K562 (cell line): ENCODE data around the gene MEDAG. TPM values are rescaled to one million over a fixed set of nuclear protein-coding genes. Genes with fewer than 3 reads are reported as not detected.

Experiments used
- ATAC-seq: fragments of 200-7000 bp; cut with Tn5 transposase; 3 replicates; pipeline ENCODE4 v1.9.1; 2020; ENCODE audit warnings: moderate library complexity
- BruUV-seq: library from RNA; stranded (reverse); fragments of 400-500 nt; replicated peaks from 2 replicates; lab custom pipeline; 2021; lab: Mats Ljungman, UMichigan
- CTCF ChIA-PET: fragments of 300-600 bp; formaldehyde crosslinking; extraction: SDS; loops from one replicate; lab custom pipeline; 2021; ENCODE audit warnings: low intra/inter-chr PET ratio; lab: Yijun Ruan, JAX
- POLR2A ChIA-PET: fragments of 300-600, 350-650 bp; sonication (Branson Sonifier 250); formaldehyde crosslinking; extraction: SDS; loops from one replicate; lab custom pipeline; 2021; ENCODE audit warnings: antibody characterized with exemption, inconsistent platforms; lab: Yijun Ruan, JAX
- DNase-seq, 4 experiments: peaks; one replicate each; pipeline versions ENCODE4 v3.0.0 to v3.0.0-alpha.2; 2011 to 2018; ENCODE audit warnings: low spot score in 3 of 4, mixed read lengths in 3 of 4; ENCODE audit errors: extremely low read depth in 1 of 4
- FAIRE-seq: peaks from 2 replicates; lab custom pipeline; 2011; peaks lifted over from hg19 to GRCh38; lab: Jason Lieb, UNC
- H2AFZ ChIP-seq: 2 replicates; pipeline ENCODE4 v1.6.0; 2011; ENCODE audit warnings: low read depth, low read length, control low read depth, inconsistent platforms
- H3K27ac ChIP-seq: fragments of 200-600 bp; 3 replicates; pipeline ENCODE4 v1.8.0; 2011; ENCODE audit warnings: low read depth, mild to moderate bottlenecking, control low read depth, inconsistent platforms, low read length, moderate library complexity, mixed read lengths; ENCODE audit errors: extremely low read depth
- H3K27me3 ChIP-seq, 2 experiments: fragments of 300-600 bp in 1 of 2; 2 replicates in 1 of 2; 3 replicates in 1 of 2; pipeline versions ENCODE4 v1.6.0 to v1.8.0; 2011; ENCODE audit warnings: inconsistent platforms in 2 of 2, low read length in 2 of 2, mild to moderate bottlenecking in 1 of 2, mixed read lengths in 1 of 2, moderate library complexity in 1 of 2; ENCODE audit not compliant: control insufficient read depth in 2 of 2, insufficient read depth in 2 of 2
- H3K36me3 ChIP-seq: fragments of 300-600 bp; 3 replicates; pipeline ENCODE4 v1.8.0; 2011; ENCODE audit warnings: mild to moderate bottlenecking, low read length, inconsistent platforms; ENCODE audit not compliant: control insufficient read depth, insufficient read depth
- H3K4me1 ChIP-seq, 2 experiments: fragments of 200-600 bp in 1 of 2; replicated peaks in 1 of 2; 2 replicates in 1 of 2; 3 replicates in 1 of 2; pipeline versions ENCODE4 v1.5.1 to v1.8.0; 2011; ENCODE audit warnings: inconsistent platforms in 2 of 2, low read length in 2 of 2, mild to moderate bottlenecking in 1 of 2, mixed read lengths in 1 of 2, moderate library complexity in 1 of 2; ENCODE audit not compliant: control insufficient read depth in 2 of 2, insufficient read depth in 2 of 2
- H3K4me2 ChIP-seq: 2 replicates; pipeline ENCODE4 v1.6.1; 2011; ENCODE audit warnings: low read length, control low read depth, inconsistent platforms, mixed read lengths; ENCODE audit not compliant: insufficient read depth
- H3K4me3 ChIP-seq: fragments of 200-600 bp; sonication (generic), shearing (Covaris generic); 2 replicates; pipeline ENCODE4 v1.5.1; 2016; ENCODE audit warnings: control low read depth, inconsistent platforms
- H3K79me2 ChIP-seq: fragments of 200-600 bp; 3 replicates; pipeline ENCODE4 v1.8.0; 2011; ENCODE audit warnings: low read length, inconsistent platforms; ENCODE audit not compliant: control insufficient read depth, insufficient read depth
- H3K9ac ChIP-seq, 2 experiments: 2 replicates each; pipeline versions ENCODE4 v1.6.0 to v1.6.1; 2011; ENCODE audit warnings: low read depth in 2 of 2, low read length in 2 of 2, control low read depth in 1 of 2, inconsistent platforms in 1 of 2, mild to moderate bottlenecking in 1 of 2, mixed read lengths in 1 of 2; ENCODE audit not compliant: insufficient read depth in 1 of 2
- H3K9me1 ChIP-seq: one replicate; pipeline ENCODE4 v1.6.0; 2011; ENCODE audit warnings: inconsistent platforms, mild to moderate bottlenecking, low read length, moderate library complexity; ENCODE audit not compliant: control insufficient read depth, insufficient read depth
- H3K9me3 ChIP-seq: replicated peaks from 2 replicates; pipeline ENCODE4 v1.5.1; 2011; ENCODE audit warnings: low read depth, low read length, inconsistent platforms; ENCODE audit not compliant: control insufficient read depth, insufficient read depth
- H4K20me1 ChIP-seq: replicated peaks from 2 replicates; pipeline ENCODE4 v1.6.1; 2011; ENCODE audit warnings: low read length, inconsistent platforms, mixed read lengths; ENCODE audit not compliant: control insufficient read depth, insufficient read depth
- BCOR ChIP-seq: fragments of 450-650 bp; IDR thresholded peaks from 2 replicates; pipeline ENCODE4 v1.6.1; 2016
- CBFA2T2 ChIP-seq: fragments of 450-650 bp; conservative IDR thresholded peaks from 2 replicates; pipeline ENCODE4 v1.6.1; 2017; ENCODE audit warnings: mild to moderate bottlenecking
- CCAR2 ChIP-seq: fragments of 200-400 bp; formaldehyde crosslinking; IDR thresholded peaks from 2 replicates; pipeline ENCODE4 v1.6.1; 2017; ENCODE audit warnings: mild to moderate bottlenecking, low read depth, low read length
- CREM ChIP-seq: IDR thresholded peaks from 2 replicates; pipeline ENCODE4 v1.6.1; 2014; ENCODE audit warnings: antibody characterized with exemption, low read depth
- KAT2B ChIP-seq: IDR thresholded peaks from one replicate; pipeline ENCODE4 v1.6.1; 2012; ENCODE audit warnings: low read depth, mild to moderate bottlenecking, control low read depth, inconsistent platforms, low read length, moderate library complexity
- PHB2 ChIP-seq: fragments of 450-650 bp; IDR thresholded peaks from 2 replicates; pipeline ENCODE4 v1.6.1; 2017; ENCODE audit warnings: low read depth
- POU5F1 ChIP-seq: fragments of 150-350 bp; IDR thresholded peaks from 2 replicates; pipeline ENCODE4 v1.6.1; 2014; ENCODE audit warnings: borderline replicate concordance, low read length, low read depth, mild to moderate bottlenecking; ENCODE audit not compliant: partially characterized antibody
- PPARD ChIP-seq: fragments of 250-450 bp; sonication (Bioruptor Pico); IDR thresholded peaks from 2 replicates; pipeline ENCODE4 v1.8.0; 2022; ENCODE audit warnings: inconsistent platforms, mild to moderate bottlenecking, moderate library complexity
- SREBF1 ChIP-seq: fragments of 150-350 bp; IDR thresholded peaks from 2 replicates; pipeline ENCODE4 v1.6.1; 2014; ENCODE audit warnings: antibody characterized with exemption, low read depth, low read length, borderline replicate concordance
- THRAP3 ChIP-seq: fragments of 450-650 bp; IDR thresholded peaks from 2 replicates; pipeline ENCODE4 v1.6.1; 2016; ENCODE audit warnings: mild to moderate bottlenecking, inconsistent platforms, borderline replicate concordance
- ZBTB12 ChIP-seq: fragments of 250-450 bp; sonication (Bioruptor Pico); IDR thresholded peaks from 2 replicates; pipeline ENCODE4 v1.4.0; 2020
- ZNF347 ChIP-seq: fragments of 450-650 bp; formaldehyde crosslinking; IDR thresholded peaks from 2 replicates; pipeline ENCODE4 v1.4.0; 2020; ENCODE audit warnings: low read depth, mild to moderate bottlenecking, moderate library complexity
- WGBS: fragments of 100-300 bp; shearing (Covaris generic); methylation state at CpG from one replicate; pipeline ENCODE4 v1.1.6; 2016; ENCODE audit warnings: low coverage, mixed read lengths; ENCODE audit not compliant: insufficient coverage; ENCODE audit errors: missing lambda C conversion rate; 5-methylcytosine and 5-hydroxymethylcytosine counted together
- in situ Hi-C: fragments of 300-500 bp; cut with MboI; formaldehyde crosslinking; loops from 4 replicates; pipeline ENCODE4 v1.15.0; 2018; ENCODE audit warnings: inconsistent platforms, mixed read lengths
- intact Hi-C: fragments of 100-400 bp; cut with micrococcal nuclease; formaldehyde crosslinking; loops from 2 replicates; pipeline ENCODE4 v1.14.2; 2022
- polyA plus RNA-seq, 8 experiments: library from polyadenylated mRNA; depleted of rRNA in 4 of 8; stranded (reverse) in 5 of 8; unstranded in 3 of 8; fragments of >200 nt; fragmentation: Nextera tagmentation in 2 of 8; fragmentation: Illumina TruSeq in 1 of 8; extraction: Ambion mirVana in 2 of 8; extraction: Trizol in 1 of 8; gene quantifications; 2 replicates each; pipeline versions ENCODE4 v1.2.1 to v1.2.3, GENCODE V29; 2011 to 2014; ENCODE audit warnings: inconsistent platforms in 1 of 8, missing spikeins in 1 of 8
- total RNA-seq, 7 experiments: library from RNA; depleted of rRNA in 6 of 7; stranded (reverse); fragments of >200 nt in 6 of 7; fragmentation: Illumina TruSeq in 2 of 7; extraction: Trizol in 2 of 7; gene quantifications; 2 replicates each; pipeline versions ENCODE4 v1.2.1 to v1.2.3, GENCODE V29; 2011 to 2021; ENCODE audit warnings: low replicate concordance in 1 of 7
- TF ChIP-seq, protein P1 (sequence below), 2 experiments: fragments of 450-650 bp in 1 of 2; sonication (generic) in 1 of 2; formaldehyde crosslinking; conservative IDR thresholded peaks; 2 replicates each; pipeline versions ENCODE4 v1.4.0 to v1.8.1; 2020 to 2022; ENCODE audit warnings: mild to moderate bottlenecking in 1 of 2, missing genetic modification reagents in 1 of 2

MEDAG gene
- total and polyA plus RNA-seq, 9 of the 15 experiments (the other 6 are each of a cell fraction or from before 2014, with no cell fraction given): not detected

GRCh38 chr13:30925429-30925828 lies 19.4 kb downstream of the MEDAG start:
- in situ Hi-C loops: no loop called here
- no peak overlapping the region for H3K9ac ChIP-seq
- H3K9me1 ChIP-seq: no peaks in the 10 kb centered on the region
- H3K27me3 ChIP-seq: peaks cover 0 to 5% of the 10 kb centered on the region in 2 experiments; a peak in 1 of 5 replicates
- no TSS peak for BruUV-seq
- no peak for DNase-seq
- H3K4me2 ChIP-seq: no peak overlapping the region
- H3K27ac ChIP-seq: no peak overlapping the region
- H3K36me3 ChIP-seq: no peaks in the 10 kb centered on the region
- no peaks in the 10 kb centered on the region for H4K20me1 ChIP-seq
- ChIA-PET CTCF (no interaction called here), POLR2A (no interaction called here)
- no peak for ATAC-seq
- H3K9me3 ChIP-seq: no peaks in the 10 kb centered on the region
- no peak for TF ChIP-seq PPARD (CRISPR knock-in tag)
- TF ChIP-seq CREM: no peak
- TF ChIP-seq KAT2B: no peak
- no peak for TF ChIP-seq POU5F1
- H3K4me3 ChIP-seq: no peak overlapping the region
- H3K4me1 ChIP-seq: no peaks in the 10 kb centered on the region
- 0% methylated on average over 1 of the region's 1 CpG for WGBS
- intact Hi-C loops: no loop called here
- H2AFZ ChIP-seq: no peak overlapping the region
- H3K79me2 ChIP-seq: no peaks in the 10 kb centered on the region
- FAIRE-seq: no peak

DNA sequence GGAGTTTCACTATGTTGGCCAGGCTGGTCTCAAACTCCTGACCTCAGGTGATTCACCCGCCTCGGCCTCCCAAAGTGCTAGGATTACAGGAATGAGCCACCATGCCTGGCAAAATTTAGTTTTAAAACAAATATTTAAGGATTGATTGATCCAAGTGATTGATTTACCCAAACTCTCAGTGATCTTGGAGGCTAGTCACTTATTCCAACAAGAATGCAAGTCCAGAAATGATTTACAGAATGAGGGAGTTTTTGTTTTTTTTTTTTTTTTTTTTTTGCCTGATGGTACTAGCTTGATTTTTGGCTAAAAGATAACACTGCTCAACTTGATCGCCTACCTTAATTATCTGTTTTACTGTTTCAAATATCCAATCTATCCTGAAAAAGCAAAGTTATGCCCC lies 20.7 kb downstream of the MEDAG start:
- H3K9ac ChIP-seq: no peak overlapping the region
- in situ Hi-C loops: no loop called here
- peaks cover 0 to 5% of the 10 kb centered on the region in 2 experiments; a peak in 1 of 5 replicates for H3K27me3 ChIP-seq
- no peak overlapping the region for H3K4me3 ChIP-seq
- FAIRE-seq (no peak), ATAC-seq (no peak), DNase-seq (no peak)
- no peaks in the 10 kb centered on the region for H4K20me1 ChIP-seq
- no peaks in the 10 kb centered on the region for H3K4me1 ChIP-seq
- ChIA-PET CTCF (no interaction called here), POLR2A (no interaction called here)
- H3K9me3 ChIP-seq: no peaks in the 10 kb centered on the region
- H3K79me2 ChIP-seq: no peaks in the 10 kb centered on the region
- intact Hi-C loops: no loop called here
- no peaks in the 10 kb centered on the region for H3K36me3 ChIP-seq
- H3K9me1 ChIP-seq: no peaks in the 10 kb centered on the region
- H3K27ac ChIP-seq: no peak overlapping the region
- BruUV-seq: no TSS peak
- 0% methylated on average over 1 of the region's 3 CpGs for WGBS
- no peak overlapping the region for H3K4me2 ChIP-seq
- no peak overlapping the region for H2AFZ ChIP-seq
- TF ChIP-seq, protein P1, sequence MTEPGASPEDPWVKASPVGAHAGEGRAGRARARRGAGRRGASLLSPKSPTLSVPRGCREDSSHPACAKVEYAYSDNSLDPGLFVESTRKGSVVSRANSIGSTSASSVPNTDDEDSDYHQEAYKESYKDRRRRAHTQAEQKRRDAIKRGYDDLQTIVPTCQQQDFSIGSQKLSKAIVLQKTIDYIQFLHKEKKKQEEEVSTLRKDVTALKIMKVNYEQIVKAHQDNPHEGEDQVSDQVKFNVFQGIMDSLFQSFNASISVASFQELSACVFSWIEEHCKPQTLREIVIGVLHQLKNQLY (CRISPR knock-in tag; conservative IDR thresholded peaks at IDR 0.05): no peak
- TF ChIP-seq ZNF347: no peak
- TF ChIP-seq THRAP3: no peak
- no peak for TF ChIP-seq BCOR
- TF ChIP-seq CBFA2T2: no peak
- no peak for TF ChIP-seq SREBF1
- no peak for TF ChIP-seq ZBTB12
- no peak for TF ChIP-seq PHB2
- no peak for TF ChIP-seq CCAR2
